OCI-LY1 (cell line): Measurements from ENCODE around the gene FKBP1A.
"Not testable (repeated sequence)": the region's sequence is repeated elsewhere in the genome, so short reads cannot be mapped to it uniquely, and the experiment has no call there.

Experiments
- H2AFZ ChIP-seq: fragments of 200-600 bp; sonication (generic), shearing (Covaris generic); 2 replicates; pipeline ENCODE4 v1.6.0; 2014; ENCODE audit warnings: antibody characterized with exemption, mild to moderate bottlenecking, low read length
- H3F3A ChIP-seq: fragments of 200-600 bp; sonication (generic), shearing (Covaris generic); 2 replicates; pipeline ENCODE4 v1.6.0; 2014; ENCODE audit warnings: mild to moderate bottlenecking, antibody characterized with exemption, low read length, moderate library complexity; ENCODE audit not compliant: insufficient read depth
- H3K27ac ChIP-seq: fragments of 200-600 bp; sonication (generic); 2 replicates; pipeline ENCODE4 v1.5.1; 2014; ENCODE audit warnings: low read length, mixed run types, mild to moderate bottlenecking, low read depth; ENCODE audit not compliant: poor library complexity, severe bottlenecking
- H3K27me3 ChIP-seq: fragments of 200-600 bp; sonication (generic); 2 replicates; pipeline ENCODE4 v1.6.0; 2014; ENCODE audit warnings: antibody characterized with exemption, mild to moderate bottlenecking, low read length, moderate library complexity; ENCODE audit not compliant: insufficient read depth
- H3K36me3 ChIP-seq: fragments of 200-600 bp; sonication (generic); 2 replicates; pipeline ENCODE4 v1.6.1; 2014; ENCODE audit warnings: mild to moderate bottlenecking, antibody characterized with exemption, low read length, moderate library complexity, mixed read lengths; ENCODE audit not compliant: insufficient read depth
- H3K4me1 ChIP-seq: fragments of 200-600 bp; sonication (generic); 2 replicates; pipeline ENCODE4 v1.5.1; 2014; ENCODE audit warnings: mild to moderate bottlenecking, low read length, moderate library complexity; ENCODE audit not compliant: insufficient read depth, severe bottlenecking
- H3K4me2 ChIP-seq: fragments of 200-600 bp; sonication (generic), shearing (Covaris generic); 2 replicates; pipeline ENCODE4 v1.6.1; 2014; ENCODE audit warnings: low read length
- H3K4me3 ChIP-seq: fragments of 200-600 bp; sonication (generic); 2 replicates; pipeline ENCODE4 v1.5.1; 2014; ENCODE audit warnings: low read length, low read depth, mild to moderate bottlenecking, mixed read lengths; ENCODE audit not compliant: poor library complexity, severe bottlenecking
- H3K79me2 ChIP-seq: fragments of 200-600 bp; shearing (Covaris generic); 2 replicates; pipeline ENCODE4 v1.6.1; 2016; ENCODE audit warnings: mixed run types, low read length, mixed read lengths; ENCODE audit not compliant: insufficient read depth
- H3K9ac ChIP-seq: fragments of 200-600 bp; sonication (generic), shearing (Covaris generic); 2 replicates; pipeline ENCODE4 v1.6.1; 2014; ENCODE audit warnings: mild to moderate bottlenecking, low read length, mixed read lengths
- H3K9me2 ChIP-seq: fragments of 200-600 bp; sonication (generic), shearing (Covaris generic); 2 replicates; pipeline ENCODE4 v1.6.1; 2014; ENCODE audit warnings: low read depth, mild to moderate bottlenecking, low read length, mixed read lengths
- H3K9me3 ChIP-seq: fragments of 200-600 bp; shearing (Covaris generic); 2 replicates; pipeline ENCODE4 v1.6.1; 2014; ENCODE audit warnings: low read length, mixed read lengths
- H4K20me1 ChIP-seq: fragments of 200-600 bp; sonication (generic), shearing (Covaris generic); 2 replicates; pipeline ENCODE4 v1.6.0; 2016; ENCODE audit warnings: mild to moderate bottlenecking, low read length; ENCODE audit not compliant: insufficient read depth
- EZH2 ChIP-seq: fragments of 200-600 bp; sonication (generic), shearing (Covaris generic); IDR thresholded peaks from 2 replicates; pipeline ENCODE4 v1.8.0; 2017; ENCODE audit warnings: borderline replicate concordance, mixed run types, mild to moderate bottlenecking, antibody characterized with exemption, low read length, moderate library complexity, mixed read lengths
- TF ChIP-seq, protein P1 (sequence below): fragments of 200-600 bp; sonication (generic), shearing (Covaris generic); IDR thresholded peaks from 2 replicates; pipeline ENCODE4 v1.5.1; 2017; ENCODE audit warnings: mild to moderate bottlenecking, antibody characterized with exemption, low read length, moderate library complexity, mixed read lengths

The FKBP1A gene

DNA sequence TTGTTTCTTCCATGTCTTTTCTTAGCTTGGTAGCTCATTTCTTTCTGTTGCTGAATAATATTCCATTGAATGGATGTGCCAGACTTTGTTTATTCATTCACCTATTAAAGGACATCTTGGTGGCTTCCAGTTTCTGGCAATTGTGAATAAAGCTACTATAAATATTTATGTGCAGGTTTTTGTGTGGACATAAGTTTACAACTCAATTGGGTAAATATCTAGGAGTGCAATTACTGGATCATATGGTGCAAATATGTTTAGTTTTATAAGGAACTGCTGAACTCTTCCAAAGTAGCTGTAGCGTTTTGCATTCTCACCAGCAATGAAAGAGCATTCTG, 47.1 kb downstream of the FKBP1A start:
- Histone ChIP-seq H3K27ac (no peak overlapping the region), H3K4me1 (no peaks in the 10 kb centered on the region), H3K36me3 (peaks cover 5% of the 10 kb centered on the region; the same call in 1 of the 2 replicates), H3K9ac (no peak overlapping the region), H3K79me2 (no peaks in the 10 kb centered on the region), H2AFZ (no peak overlapping the region), H3K9me2 (no peaks in the 10 kb centered on the region), H3K4me3 (no peak overlapping the region), H3K4me2 (no peak overlapping the region), H3K9me3 (0 out of 2 replicates have a peak, but pooled peaks cover 10% of the 10 kb centered on the region), H3F3A (no peaks in the 10 kb centered on the region), H3K27me3 (no peaks in the 10 kb centered on the region), H4K20me1 (no peaks in the 10 kb centered on the region)
- TF ChIP-seq EZH2 = no peak
- TF ChIP-seq, protein P1, sequence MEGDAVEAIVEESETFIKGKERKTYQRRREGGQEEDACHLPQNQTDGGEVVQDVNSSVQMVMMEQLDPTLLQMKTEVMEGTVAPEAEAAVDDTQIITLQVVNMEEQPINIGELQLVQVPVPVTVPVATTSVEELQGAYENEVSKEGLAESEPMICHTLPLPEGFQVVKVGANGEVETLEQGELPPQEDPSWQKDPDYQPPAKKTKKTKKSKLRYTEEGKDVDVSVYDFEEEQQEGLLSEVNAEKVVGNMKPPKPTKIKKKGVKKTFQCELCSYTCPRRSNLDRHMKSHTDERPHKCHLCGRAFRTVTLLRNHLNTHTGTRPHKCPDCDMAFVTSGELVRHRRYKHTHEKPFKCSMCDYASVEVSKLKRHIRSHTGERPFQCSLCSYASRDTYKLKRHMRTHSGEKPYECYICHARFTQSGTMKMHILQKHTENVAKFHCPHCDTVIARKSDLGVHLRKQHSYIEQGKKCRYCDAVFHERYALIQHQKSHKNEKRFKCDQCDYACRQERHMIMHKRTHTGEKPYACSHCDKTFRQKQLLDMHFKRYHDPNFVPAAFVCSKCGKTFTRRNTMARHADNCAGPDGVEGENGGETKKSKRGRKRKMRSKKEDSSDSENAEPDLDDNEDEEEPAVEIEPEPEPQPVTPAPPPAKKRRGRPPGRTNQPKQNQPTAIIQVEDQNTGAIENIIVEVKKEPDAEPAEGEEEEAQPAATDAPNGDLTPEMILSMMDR = no peak

DNA sequence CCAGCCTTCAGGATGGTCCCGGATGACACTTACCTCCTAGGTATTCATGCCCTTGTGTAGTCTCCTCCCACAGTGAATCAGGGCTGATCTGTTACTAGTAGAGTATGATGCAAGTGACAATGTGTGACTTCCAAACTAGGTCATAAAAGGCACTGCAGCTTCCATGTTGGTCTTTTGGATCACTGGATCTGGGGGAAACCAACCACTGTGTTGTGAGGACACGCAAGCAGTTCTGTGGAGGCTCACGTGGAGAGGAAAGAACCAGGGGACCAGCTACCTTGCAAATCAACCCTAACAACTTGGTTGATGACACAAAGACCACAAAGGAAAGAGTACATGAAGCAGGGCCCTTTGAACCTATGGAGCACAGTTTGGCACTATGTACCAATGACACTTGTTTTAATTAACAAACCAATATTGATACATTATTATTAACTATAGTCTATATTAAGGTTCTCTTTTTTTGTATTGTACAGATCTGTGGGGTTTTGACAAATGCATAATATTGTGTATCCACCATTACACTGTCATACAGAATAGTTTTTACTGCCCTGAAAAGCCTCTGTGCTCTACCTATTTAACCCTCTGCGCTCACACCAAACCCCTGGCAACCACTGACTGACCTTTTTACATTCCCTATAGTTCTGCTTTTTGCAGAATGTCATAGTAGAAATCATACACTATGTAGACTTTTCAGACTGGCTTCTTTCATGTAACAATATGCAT, 47.7 kb downstream of the FKBP1A start:
- Histone ChIP-seq H3F3A (no peaks in the 10 kb centered on the region), H3K36me3 (peaks cover under 1% of the 10 kb centered on the region; the same call in 1 of the 2 replicates), H3K79me2 (no peaks in the 10 kb centered on the region), H3K27me3 (no peaks in the 10 kb centered on the region), H4K20me1 (no peaks in the 10 kb centered on the region), H2AFZ (no peak overlapping the region), H3K9ac (no peak overlapping the region), H3K4me2 (no peak overlapping the region), H3K4me3 (no peak overlapping the region), H3K9me2 (no peaks in the 10 kb centered on the region), H3K27ac (no peak overlapping the region), H3K9me3 (0 out of 2 replicates have a peak, but pooled peaks cover 10% of the 10 kb centered on the region), H3K4me1 (no peaks in the 10 kb centered on the region)
- no peak for TF ChIP-seq EZH2
- TF ChIP-seq, protein P1 = no peak

DNA sequence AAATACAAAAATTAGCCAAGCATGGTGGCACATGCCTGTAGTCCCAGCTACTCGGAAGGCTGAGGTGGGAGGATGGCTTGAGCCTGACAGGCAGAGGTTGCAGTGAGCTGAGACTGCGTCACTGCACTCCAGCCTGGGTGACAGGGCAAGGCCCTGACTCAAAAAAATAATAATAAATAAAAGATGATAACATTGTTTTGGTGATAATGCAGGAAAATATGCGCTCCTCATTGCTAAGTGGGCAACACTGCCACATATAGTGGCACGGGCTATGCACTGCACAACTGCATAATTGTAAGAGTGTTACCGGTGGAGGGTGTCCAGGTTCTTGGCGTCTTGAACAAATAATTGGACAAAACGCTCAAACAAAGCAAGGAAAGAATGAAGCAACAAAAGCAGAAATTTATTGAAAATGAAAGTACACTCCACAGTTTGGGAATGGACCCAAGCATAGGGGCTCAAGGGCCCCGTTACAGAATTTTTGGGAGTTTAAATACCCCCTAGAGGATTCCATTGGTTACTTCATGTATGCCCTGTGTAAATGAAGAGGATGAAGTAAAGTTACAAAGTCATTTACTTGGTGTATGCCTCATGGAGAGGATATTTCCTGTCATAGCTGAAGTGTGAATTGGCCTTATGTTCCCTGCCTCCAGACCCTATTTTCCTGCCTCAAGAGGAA, 49.3 kb downstream of the FKBP1A start:
- H3K36me3 ChIP-seq, H3K9me3 ChIP-seq, H3K27ac ChIP-seq, H3F3A ChIP-seq, H3K27me3 ChIP-seq, H3K4me3 ChIP-seq, H3K4me2 ChIP-seq, H3K9me2 ChIP-seq, H2AFZ ChIP-seq, H3K4me1 ChIP-seq, H3K9ac ChIP-seq, H3K79me2 ChIP-seq, H4K20me1 ChIP-seq: not testable (repeated sequence)
